ENCODE measurements around the gene BMX.

Gene BMX

DNA sequence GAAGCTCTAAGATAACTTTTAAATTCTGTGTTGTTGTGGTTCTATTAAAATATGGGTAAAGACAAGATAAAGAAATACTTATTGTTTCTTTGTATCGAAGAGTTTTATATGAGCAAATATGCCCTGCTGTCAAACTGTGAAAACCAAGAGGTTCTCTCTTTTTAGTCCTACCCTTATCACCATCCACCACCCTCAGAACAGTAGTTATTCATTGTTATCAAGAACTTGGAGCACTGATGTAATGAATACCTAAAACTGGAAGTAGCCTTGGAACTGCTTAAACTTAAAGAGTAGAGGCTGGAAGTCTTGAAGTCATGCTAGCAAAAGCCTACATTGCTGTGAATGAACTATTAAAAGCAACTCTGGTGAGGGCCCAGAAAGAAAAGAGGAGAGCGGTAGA lies 16.7 kb upstream of the BMX start:
- Histone ChIP-seq H2AFZ (ENCODE audit: low read depth) (no peak overlapping the region), H3K4me3 (IDR thresholded peaks at IDR 0.05; ENCODE audit: insufficient read depth, low read depth, low read length) (no peak overlapping the region), H4K20me1 (ENCODE audit: insufficient read depth) (no peaks in the 10 kb centered on the region), H3K79me2 (ENCODE audit: insufficient read depth, low read depth) (no peaks in the 10 kb centered on the region), H3K27ac (no peak overlapping the region), H3K4me1 (ENCODE audit: low read depth, poor library complexity, severe bottlenecking) (no peaks in the 10 kb centered on the region), H3K27me3 (ENCODE audit: insufficient read depth, low read depth) (no peaks in the 10 kb centered on the region), H3K4me2 (no peak overlapping the region), H3K36me3 (ENCODE audit: insufficient read depth) (no peaks in the 10 kb centered on the region), H3K9ac (no peak overlapping the region)
- TF ChIP-seq, protein P1, sequence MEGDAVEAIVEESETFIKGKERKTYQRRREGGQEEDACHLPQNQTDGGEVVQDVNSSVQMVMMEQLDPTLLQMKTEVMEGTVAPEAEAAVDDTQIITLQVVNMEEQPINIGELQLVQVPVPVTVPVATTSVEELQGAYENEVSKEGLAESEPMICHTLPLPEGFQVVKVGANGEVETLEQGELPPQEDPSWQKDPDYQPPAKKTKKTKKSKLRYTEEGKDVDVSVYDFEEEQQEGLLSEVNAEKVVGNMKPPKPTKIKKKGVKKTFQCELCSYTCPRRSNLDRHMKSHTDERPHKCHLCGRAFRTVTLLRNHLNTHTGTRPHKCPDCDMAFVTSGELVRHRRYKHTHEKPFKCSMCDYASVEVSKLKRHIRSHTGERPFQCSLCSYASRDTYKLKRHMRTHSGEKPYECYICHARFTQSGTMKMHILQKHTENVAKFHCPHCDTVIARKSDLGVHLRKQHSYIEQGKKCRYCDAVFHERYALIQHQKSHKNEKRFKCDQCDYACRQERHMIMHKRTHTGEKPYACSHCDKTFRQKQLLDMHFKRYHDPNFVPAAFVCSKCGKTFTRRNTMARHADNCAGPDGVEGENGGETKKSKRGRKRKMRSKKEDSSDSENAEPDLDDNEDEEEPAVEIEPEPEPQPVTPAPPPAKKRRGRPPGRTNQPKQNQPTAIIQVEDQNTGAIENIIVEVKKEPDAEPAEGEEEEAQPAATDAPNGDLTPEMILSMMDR (conservative IDR thresholded peaks at IDR 0.05; ENCODE audit: low read depth, low read length) = no peak

DNA sequence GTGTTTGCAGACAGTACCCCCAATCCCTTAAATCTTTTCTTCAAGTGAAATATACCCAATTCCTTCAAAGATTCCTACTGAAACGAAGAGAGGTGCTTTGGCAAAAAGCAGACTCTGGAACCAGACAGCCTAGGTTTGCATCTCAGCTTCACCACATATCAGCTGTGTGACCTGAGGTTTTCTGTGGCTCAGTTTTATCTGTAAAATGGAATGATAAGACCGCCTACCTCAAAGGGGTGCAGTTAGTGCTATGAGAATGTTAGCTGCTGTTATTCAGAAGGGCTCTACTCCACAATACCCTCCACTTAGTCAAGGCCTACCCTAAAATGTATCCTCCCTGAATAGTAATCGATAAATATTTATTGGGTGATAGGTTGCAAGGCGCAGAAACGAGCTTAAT lies 8.1 kb upstream of the BMX start:
- Histone ChIP-seq H3K4me1 (ENCODE audit: low read depth, poor library complexity, severe bottlenecking) (peaks cover 11% of the 10 kb centered on the region), H3K36me3 (ENCODE audit: insufficient read depth) (no peaks in the 10 kb centered on the region), H2AFZ (ENCODE audit: low read depth) (peak overlapping the region; percentile 66), H3K4me2 (peak overlapping the region; percentile 71), H3K9ac (peak overlapping the region; percentile 92), H3K27me3 (ENCODE audit: insufficient read depth, low read depth) (no peaks in the 10 kb centered on the region), H4K20me1 (ENCODE audit: insufficient read depth) (no peaks in the 10 kb centered on the region), H3K79me2 (ENCODE audit: insufficient read depth, low read depth) (peaks cover 6% of the 10 kb centered on the region; the same call in 1 of the 2 replicates), H3K27ac (peak overlapping the region; percentile 91), H3K4me3 (IDR thresholded peaks at IDR 0.05; ENCODE audit: insufficient read depth, low read depth, low read length) (no peak overlapping the region)
- TF ChIP-seq, protein P1 (conservative IDR thresholded peaks at IDR 0.05; ENCODE audit: low read depth, low read length) = no peak

DNA sequence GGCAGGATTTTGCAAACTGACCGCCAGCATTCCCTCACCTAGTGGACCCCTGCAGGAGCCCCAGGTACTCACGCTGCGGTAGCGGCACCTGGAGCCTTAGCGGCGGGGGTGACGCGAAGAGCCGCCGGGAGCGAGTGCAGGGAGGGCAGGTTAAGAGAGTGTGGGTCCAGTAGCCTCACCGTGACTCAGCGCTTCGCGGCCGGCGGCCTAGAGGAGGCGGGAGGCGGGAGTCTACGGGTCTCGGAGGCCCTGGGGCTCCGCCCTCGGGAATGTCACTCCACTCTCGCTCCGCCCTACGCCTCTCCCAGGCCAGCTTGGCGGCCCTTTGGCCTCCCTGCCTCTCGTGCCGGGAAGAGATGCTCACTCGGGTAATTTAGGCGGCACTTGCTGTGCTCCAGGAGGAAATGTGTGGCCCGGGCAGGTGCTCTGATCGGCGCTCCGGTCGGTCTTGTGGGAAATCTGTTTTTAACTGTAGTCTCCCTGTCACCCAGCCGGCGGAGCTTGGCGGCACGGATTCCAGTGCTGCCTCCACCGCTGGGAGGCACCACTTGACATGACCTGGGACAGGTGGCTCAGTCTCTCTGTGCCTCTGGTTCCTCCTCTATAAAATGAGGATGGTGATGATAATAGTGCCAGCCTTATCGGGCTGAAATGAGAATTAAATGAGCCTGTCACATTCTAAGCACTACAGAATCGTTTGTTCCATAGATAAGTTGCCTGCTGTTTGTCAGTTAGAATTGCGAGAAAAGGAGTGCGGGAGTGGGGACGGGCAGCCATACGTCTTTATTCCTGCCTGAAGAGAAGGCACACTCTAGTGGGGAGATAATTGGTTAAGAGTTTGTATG lies 7.3 kb upstream of the BMX start, which contains the start of gene PIR:
PIR (minus strand) TSS at position 216 of the 845 bp plus-strand sequence. CDS start 2,076 bp downstream, outside the sequence.
- Histone ChIP-seq H3K27ac (peak within 1 kb of the TSS; percentile 91), H3K4me3 (IDR thresholded peaks at IDR 0.05; ENCODE audit: insufficient read depth, low read depth, low read length) (no peak within 1 kb of the TSS), H3K9ac (peak within 1 kb of the TSS; percentile 92), H3K27me3 (ENCODE audit: insufficient read depth, low read depth) (no peaks in the 10 kb centered on the region), H3K79me2 (ENCODE audit: insufficient read depth, low read depth) (peaks cover 6% of the 10 kb centered on the region; the same call in 1 of the 2 replicates), H4K20me1 (ENCODE audit: insufficient read depth) (no peaks in the 10 kb centered on the region), H2AFZ (ENCODE audit: low read depth) (peak within 1 kb of the TSS; percentile 66), H3K4me1 (ENCODE audit: low read depth, poor library complexity, severe bottlenecking) (peaks cover 11% of the 10 kb centered on the region), H3K4me2 (peak within 1 kb of the TSS; percentile 71), H3K36me3 (ENCODE audit: insufficient read depth) (no peaks in the 10 kb centered on the region)
- TF ChIP-seq, protein P1 (conservative IDR thresholded peaks at IDR 0.05; ENCODE audit: low read depth, low read length) = peak; percentile 34; the same call in 1 of the 2 replicates

DNA sequence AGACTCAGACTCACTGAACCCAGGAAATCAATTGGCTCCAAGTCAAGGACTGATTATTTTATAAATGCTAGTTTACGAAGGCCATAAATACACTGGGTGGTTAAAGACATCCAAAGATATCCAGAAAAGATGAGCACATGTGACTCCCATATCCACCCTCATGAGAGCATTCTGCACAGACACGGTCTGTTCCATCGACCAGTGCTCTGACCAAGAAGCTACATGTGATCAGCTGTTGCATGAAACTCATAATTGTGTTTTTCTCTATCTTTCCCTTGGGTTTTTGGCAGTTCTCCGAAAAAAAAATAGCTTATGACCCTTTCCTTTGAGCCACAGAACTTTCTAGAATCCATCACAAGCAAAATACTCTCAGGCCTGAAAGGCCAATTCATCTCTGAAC lies 4.8 kb upstream of the BMX start:
- Histone ChIP-seq H2AFZ (ENCODE audit: low read depth) (no peak overlapping the region), H3K79me2 (ENCODE audit: insufficient read depth, low read depth) (peaks cover 6% of the 10 kb centered on the region; the same call in 1 of the 2 replicates), H3K4me3 (IDR thresholded peaks at IDR 0.05; ENCODE audit: insufficient read depth, low read depth, low read length) (no peak overlapping the region), H3K4me1 (ENCODE audit: low read depth, poor library complexity, severe bottlenecking) (peaks cover 11% of the 10 kb centered on the region), H3K36me3 (ENCODE audit: insufficient read depth) (no peaks in the 10 kb centered on the region), H3K27me3 (ENCODE audit: insufficient read depth, low read depth) (no peaks in the 10 kb centered on the region), H4K20me1 (ENCODE audit: insufficient read depth) (no peaks in the 10 kb centered on the region), H3K27ac (no peak overlapping the region), H3K9ac (no peak overlapping the region), H3K4me2 (no peak overlapping the region)
- TF ChIP-seq, protein P1 (conservative IDR thresholded peaks at IDR 0.05; ENCODE audit: low read depth, low read length) = no peak
